ACC112 (cell line): Measurements from ENCODE around the gene RRP1B.
"Not testable (repeated sequence)": the region's sequence is repeated elsewhere in the genome, so short reads cannot be mapped to it uniquely, and the experiment has no call there.

Experiments used
- H2AFZ ChIP-seq: fragments of 200-600 bp; sonication (generic); one replicate; pipeline ENCODE4 v1.6.0; 2017; ENCODE audit warnings: antibody characterized with exemption, low read length; ENCODE audit not compliant: unreplicated experiment
- H3K27ac ChIP-seq: fragments of 200-600 bp; sonication (generic); 2 replicates; pipeline ENCODE4 v1.5.1; 2014; ENCODE audit warnings: low read depth, mild to moderate bottlenecking, antibody characterized with exemption, low read length, moderate library complexity
- H3K27me3 ChIP-seq: fragments of 200-600 bp; sonication (generic); 2 replicates; pipeline ENCODE4 v1.6.1; 2014; ENCODE audit warnings: mild to moderate bottlenecking, antibody characterized with exemption, low read length, moderate library complexity, mixed read lengths; ENCODE audit not compliant: insufficient read depth
- H3K36me3 ChIP-seq: fragments of 200-600 bp; sonication (generic); 2 replicates; pipeline ENCODE4 v1.6.1; 2016; ENCODE audit warnings: mild to moderate bottlenecking, antibody characterized with exemption, low read length, moderate library complexity, mixed read lengths; ENCODE audit not compliant: insufficient read depth
- H3K4me1 ChIP-seq: fragments of 200-600 bp; sonication (generic); one replicate; pipeline ENCODE4 v1.6.1; 2016; ENCODE audit warnings: low read length, mixed read lengths; ENCODE audit not compliant: insufficient read depth, unreplicated experiment, control insufficient read depth
- H3K4me3 ChIP-seq: fragments of 200-600 bp; sonication (generic); 2 replicates; pipeline ENCODE4 v1.5.1; 2014; ENCODE audit warnings: mild to moderate bottlenecking, low read depth, low read length
- H3K79me2 ChIP-seq: fragments of 200-600 bp; sonication (generic); one replicate; pipeline ENCODE4 v1.6.0; 2016; ENCODE audit warnings: low read length; ENCODE audit not compliant: control insufficient read depth, unreplicated experiment, insufficient read depth

RRP1B gene

DNA sequence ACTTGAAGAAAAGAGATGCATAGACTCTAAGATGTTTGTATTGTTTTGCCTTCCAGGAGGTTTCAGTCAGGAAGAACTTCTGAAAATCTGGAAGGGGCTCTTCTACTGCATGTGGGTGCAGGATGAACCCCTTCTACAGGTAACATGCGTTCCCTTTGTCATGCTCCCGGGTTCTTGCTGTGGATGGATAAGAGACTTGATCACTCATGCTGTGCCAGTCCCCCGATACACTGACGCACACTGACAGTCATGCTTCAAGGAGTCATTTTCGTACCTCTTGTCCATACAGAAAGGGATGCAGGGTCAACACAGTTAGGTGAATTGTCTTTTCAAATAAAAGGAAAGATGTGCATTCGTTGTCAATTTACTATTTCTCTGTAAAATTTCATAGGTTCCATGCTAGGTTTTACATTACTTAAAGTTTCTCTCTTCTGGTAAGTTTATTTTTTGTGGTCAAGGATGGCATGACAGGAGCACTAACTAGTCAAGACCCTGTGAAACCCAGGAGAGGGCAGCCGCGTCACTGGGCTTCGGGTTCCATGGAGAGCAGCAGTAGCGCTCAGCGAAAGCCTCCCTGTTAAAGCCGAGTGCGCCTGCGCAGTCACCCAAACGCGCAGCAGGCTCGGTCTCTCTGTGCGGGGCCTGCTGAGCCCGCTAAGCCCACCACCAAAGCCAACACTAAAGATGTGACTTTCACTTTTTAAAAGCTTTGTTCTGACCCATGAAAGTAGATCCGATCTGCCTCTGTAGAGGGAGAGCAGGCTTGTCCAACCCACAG lies 10.7 kb downstream of the RRP1B start:
- Histone ChIP-seq H3K4me1 (peaks cover 11% of the 10 kb centered on the region), H3K36me3 (peaks cover 18% of the 10 kb centered on the region; the same call in 1 of the 2 replicates), H3K79me2 (peaks cover 42% of the 10 kb centered on the region), H3K4me3 (no peak overlapping the region), H3K27ac (no peak overlapping the region), H2AFZ (no peak overlapping the region), H3K27me3 (no peaks in the 10 kb centered on the region)

- no peaks in the 10 kb centered on the region for H3K4me1 ChIP-seq
- no peaks in the 10 kb centered on the region for H3K27me3 ChIP-seq
- peaks cover 2% of the 10 kb centered on the region for H3K79me2 ChIP-seq
- peaks cover 6% of the 10 kb centered on the region; the same call in 1 of the 2 replicates for H3K36me3 ChIP-seq
- no peak overlapping the region for H2AFZ ChIP-seq
- no peak overlapping the region for H3K27ac ChIP-seq
- H3K4me3 ChIP-seq: no peak overlapping the region
Observed at GRCh38 chr21:43675871-43676270, 16.5 kb downstream of the RRP1B start.

- Histone ChIP-seq H3K36me3 (peaks cover 6% of the 10 kb centered on the region; the same call in 1 of the 2 replicates), H3K4me1 (no peaks in the 10 kb centered on the region), H3K4me3 (no peak overlapping the region), H3K27ac (no peak overlapping the region), H3K79me2 (no peaks in the 10 kb centered on the region), H3K27me3 (no peaks in the 10 kb centered on the region), H2AFZ (no peak overlapping the region)
Observed at GRCh38 chr21:43676391-43676790, 17.0 kb downstream of the RRP1B start.

DNA sequence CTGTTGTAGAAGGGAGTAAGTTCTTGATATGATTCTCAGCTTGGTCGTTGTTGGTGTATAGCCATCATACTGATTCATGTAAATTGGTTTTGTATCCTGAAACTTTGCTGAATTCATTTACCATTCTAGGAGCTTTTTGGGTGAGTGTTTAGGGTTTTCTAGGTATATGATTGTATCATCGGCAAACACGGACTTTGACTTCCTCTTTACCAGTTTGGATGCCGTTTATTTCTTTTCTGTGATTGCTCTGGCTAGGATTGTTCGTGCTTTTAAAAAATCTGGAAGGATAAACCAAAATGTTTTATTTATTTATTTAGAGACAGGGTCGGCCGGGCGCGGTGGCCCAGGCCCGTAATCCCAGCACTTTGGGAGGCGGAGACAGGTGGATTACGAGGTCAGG lies 20.6 kb downstream of the RRP1B start:
- Histone ChIP-seq H3K27me3 (no peaks in the 10 kb centered on the region), H2AFZ (no peak overlapping the region), H3K4me3 (no peak overlapping the region), H3K79me2 (no peaks in the 10 kb centered on the region), H3K4me1 (no peaks in the 10 kb centered on the region), H3K27ac (no peak overlapping the region), H3K36me3 (0 out of 2 replicates have a peak, but pooled peaks cover 7% of the 10 kb centered on the region)

DNA sequence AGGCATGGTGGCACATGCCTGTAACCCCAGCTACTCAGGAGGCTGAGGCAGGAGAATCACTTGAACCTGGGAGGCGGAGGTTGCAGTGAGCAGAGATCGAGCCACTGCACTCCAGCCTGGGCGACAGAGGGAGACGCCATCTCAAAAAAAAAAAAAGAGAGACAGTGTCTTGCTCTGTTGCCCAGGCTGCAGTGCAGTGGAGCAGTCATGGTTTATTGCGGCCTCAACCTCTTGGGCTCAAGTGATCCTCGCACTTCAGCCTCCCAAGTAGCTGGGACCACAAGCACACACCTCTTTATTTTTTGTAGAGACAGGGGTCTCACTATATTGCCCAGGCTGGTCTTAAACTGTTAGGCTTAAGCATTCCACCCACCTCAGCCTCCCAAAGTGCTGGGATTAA lies 21.1 kb downstream of the RRP1B start:
- not testable (repeated sequence) for H3K27ac ChIP-seq, H2AFZ ChIP-seq, H3K79me2 ChIP-seq, H3K4me1 ChIP-seq, H3K27me3 ChIP-seq, H3K4me3 ChIP-seq
- 0 out of 2 replicates have a peak, but pooled peaks cover 11% of the 10 kb centered on the region for H3K36me3 ChIP-seq

- H3K36me3 ChIP-seq: 0 out of 2 replicates have a peak, but pooled peaks cover 8% of the 10 kb centered on the region
- H3K4me3 ChIP-seq: no peak overlapping the region
Observed at GRCh38 chr21:43681650-43682049, 22.3 kb downstream of the RRP1B start.

DNA sequence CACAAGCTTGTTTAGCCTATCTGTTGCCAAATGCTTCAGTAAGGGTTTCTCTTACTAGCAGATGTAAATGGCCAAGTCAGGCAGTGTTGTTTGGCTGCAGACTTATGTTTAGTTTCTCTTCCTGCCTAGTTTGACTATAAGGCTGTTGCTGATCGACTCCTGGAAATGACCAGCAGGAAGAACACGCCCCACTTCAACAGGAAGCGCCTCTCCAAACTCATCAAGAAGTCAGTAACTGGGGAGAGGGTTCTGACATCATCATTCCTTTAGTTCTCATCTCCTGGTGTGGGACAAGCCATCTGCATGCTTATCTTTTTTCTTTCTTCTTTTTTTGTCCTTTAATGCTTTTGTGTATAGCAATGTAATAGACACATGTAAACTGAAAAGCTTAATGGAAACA lies 25.1 kb downstream of the RRP1B start:
- 0 out of 2 replicates have a peak, but pooled peaks cover 8% of the 10 kb centered on the region for H3K36me3 ChIP-seq
- H3K4me1 ChIP-seq: no peaks in the 10 kb centered on the region
- no peak overlapping the region for H3K27ac ChIP-seq
- no peaks in the 10 kb centered on the region for H3K27me3 ChIP-seq
- H3K79me2 ChIP-seq: no peaks in the 10 kb centered on the region
- no peak overlapping the region for H3K4me3 ChIP-seq
- H2AFZ ChIP-seq: no peak overlapping the region

More at GRCh38 chr21:43681650-43682049, 22.3 kb downstream of the RRP1B start:
- no peaks in the 10 kb centered on the region for H3K4me1 ChIP-seq
- H2AFZ ChIP-seq: no peak overlapping the region
- no peak overlapping the region for H3K27ac ChIP-seq
- H3K79me2 ChIP-seq: no peaks in the 10 kb centered on the region
- H3K27me3 ChIP-seq: no peaks in the 10 kb centered on the region

DNA sequence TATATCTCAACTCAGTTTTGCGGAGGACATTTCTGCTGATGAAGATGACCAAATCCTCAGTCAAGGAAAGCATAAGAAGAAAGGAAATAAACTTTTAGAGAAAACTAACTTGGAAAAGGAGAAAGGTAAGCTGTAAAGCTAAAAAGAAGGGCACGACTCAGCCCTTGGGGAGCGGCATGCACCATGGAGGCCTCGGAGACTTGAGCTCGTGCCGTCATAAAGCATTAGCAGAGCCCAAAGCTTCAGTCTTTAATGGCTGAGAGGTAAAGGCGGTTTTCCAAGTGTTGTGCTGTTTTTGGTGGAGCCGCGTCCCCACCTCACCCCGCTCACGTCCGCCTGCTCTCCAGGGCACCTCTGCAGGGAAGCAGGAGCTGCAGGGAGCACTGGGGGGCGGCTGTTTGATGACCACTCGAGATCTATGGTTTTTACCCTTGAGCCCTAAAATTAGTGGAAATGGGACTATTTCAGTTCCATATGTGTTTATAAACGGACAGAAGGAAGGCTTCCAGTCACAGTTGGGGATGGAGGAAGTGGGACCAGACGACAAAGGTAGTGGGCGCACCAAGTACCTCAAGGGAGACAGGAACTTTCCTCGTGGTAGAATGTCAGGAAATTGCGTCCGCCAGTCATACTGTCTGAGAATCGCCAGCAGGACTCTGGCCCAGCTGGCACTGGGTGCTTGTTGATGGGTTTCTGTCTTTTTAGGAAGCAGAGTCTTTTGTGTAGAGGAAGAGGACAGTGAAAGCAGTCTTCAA lies 27.6 kb downstream of the RRP1B start:
- no peak overlapping the region for H3K4me3 ChIP-seq
- no peak overlapping the region for H2AFZ ChIP-seq
- no peaks in the 10 kb centered on the region for H3K79me2 ChIP-seq
- no peak overlapping the region for H3K27ac ChIP-seq
- H3K36me3 ChIP-seq: 0 out of 2 replicates have a peak, but pooled peaks cover 8% of the 10 kb centered on the region
- no peaks in the 10 kb centered on the region for H3K27me3 ChIP-seq
- no peaks in the 10 kb centered on the region for H3K4me1 ChIP-seq

DNA sequence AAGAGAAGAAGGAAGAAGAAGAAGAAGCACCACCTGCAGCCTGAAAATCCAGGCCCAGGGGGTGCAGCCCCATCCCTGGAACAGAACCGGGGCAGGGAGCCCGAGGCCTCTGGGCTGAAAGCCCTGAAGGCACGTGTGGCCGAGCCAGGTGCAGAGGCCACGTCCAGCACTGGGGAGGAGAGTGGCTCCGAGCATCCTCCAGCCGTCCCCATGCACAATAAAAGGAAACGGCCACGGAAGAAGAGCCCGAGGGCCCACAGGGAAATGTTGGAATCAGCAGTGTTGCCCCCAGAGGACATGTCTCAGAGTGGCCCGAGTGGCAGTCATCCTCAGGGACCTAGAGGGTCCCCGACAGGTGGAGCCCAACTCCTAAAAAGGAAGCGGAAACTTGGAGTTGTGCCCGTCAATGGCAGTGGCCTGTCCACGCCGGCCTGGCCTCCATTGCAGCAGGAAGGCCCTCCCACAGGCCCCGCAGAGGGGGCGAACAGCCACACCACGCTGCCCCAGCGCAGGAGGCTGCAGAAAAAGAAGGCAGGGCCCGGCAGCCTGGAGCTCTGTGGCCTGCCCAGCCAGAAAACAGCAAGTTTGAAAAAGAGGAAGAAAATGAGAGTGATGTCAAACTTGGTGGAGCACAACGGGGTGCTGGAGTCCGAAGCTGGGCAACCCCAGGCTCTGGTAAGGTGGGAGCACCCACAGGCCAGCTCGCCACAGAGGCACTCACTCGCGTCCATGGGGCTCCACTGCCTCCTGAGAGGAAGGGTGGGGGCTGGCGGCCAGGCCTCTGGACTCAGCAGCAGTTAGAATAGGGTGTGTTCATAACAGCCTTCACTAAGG lies 28.4 kb downstream of the RRP1B start:
- H3K4me1 ChIP-seq: no peaks in the 10 kb centered on the region
- H3K4me3 ChIP-seq: no peak overlapping the region
- H2AFZ ChIP-seq: no peak overlapping the region
- H3K36me3 ChIP-seq: 0 out of 2 replicates have a peak, but pooled peaks cover 8% of the 10 kb centered on the region
- H3K27me3 ChIP-seq: no peaks in the 10 kb centered on the region
- H3K27ac ChIP-seq: no peak overlapping the region
- no peaks in the 10 kb centered on the region for H3K79me2 ChIP-seq

DNA sequence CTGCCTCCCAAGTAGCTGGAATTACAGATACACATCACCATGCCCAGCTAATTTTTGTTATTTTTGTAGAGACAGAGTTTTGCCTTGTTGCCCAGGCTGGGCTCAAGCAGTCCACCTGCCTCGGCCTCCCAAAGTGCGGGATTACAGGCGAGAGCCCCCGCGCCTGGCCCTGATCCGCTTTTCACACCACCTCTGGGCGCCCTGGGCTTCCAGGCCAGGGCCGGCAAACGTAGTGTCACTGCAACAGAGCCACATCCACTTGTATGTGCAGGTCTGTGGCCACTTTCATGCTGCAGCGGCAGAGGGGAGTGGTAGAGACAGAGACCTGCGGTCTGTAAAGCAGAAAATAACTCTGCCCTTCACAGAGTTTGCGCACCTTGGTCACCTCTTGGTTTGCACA lies 29.5 kb downstream of the RRP1B start:
- Histone ChIP-seq H3K79me2 (no peaks in the 10 kb centered on the region), H2AFZ (no peak overlapping the region), H3K4me1 (no peaks in the 10 kb centered on the region), H3K36me3 (0 out of 2 replicates have a peak, but pooled peaks cover 8% of the 10 kb centered on the region), H3K27ac (no peak overlapping the region), H3K27me3 (no peaks in the 10 kb centered on the region), H3K4me3 (no peak overlapping the region)
